Neural progenitor cell (in vitro differentiated cells): ENCODE data around the gene CIDEA.

Experiments
- EZH2phosphoT487 ChIP-seq: fragments of 200-600 bp; sonication (generic); IDR thresholded peaks from 2 replicates; pipeline ENCODE4 v1.6.1; 2017; ENCODE audit warnings: antibody characterized with exemption
- TF ChIP-seq, protein P1 (sequence below): fragments of 200-600 bp; sonication (generic); IDR thresholded peaks from 2 replicates; pipeline ENCODE4 v1.5.1; 2017; ENCODE audit warnings: antibody characterized with exemption, mild to moderate bottlenecking

DNA sequence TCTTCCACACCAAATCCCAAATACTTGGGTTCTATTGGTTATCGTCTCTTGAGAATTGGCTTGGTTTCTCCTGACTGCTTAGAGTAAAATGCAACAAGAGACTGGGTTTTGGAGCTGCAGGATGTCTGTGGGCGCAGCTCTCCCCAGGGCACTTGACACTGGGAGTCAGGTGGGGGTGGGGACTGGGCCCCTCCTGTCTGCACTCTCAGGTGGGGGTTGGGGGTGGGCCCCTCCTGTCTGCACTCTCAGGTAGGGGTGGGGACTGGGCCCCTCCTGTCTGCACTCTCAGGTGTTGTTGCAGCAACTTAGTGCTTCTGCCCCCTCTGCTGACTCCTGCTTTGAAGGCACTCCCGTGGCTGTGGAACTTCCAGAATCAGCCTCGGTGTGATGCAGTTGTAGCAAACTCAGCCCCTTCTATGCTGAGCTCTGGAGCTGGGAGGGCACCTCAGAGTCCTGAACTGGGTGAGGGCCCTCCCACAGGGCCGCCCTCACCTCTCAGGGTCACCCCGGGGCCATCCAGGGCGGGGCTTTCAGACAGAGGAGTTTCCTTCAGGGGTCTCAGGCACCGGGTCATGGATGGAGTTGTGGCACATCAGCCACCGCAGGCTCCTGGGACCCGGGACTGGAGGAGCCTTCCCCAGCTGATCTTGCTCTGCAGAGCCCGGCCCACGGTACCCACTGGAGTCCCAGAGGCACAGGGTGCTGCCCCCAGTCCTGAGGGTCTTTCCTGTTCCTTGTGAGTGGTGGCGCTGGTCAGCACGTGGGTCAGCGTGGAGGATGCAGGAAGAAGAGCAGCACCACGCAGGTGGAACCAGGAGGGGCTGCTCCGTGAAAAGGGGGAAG lies 22.9 kb upstream of the CIDEA start:
- TF ChIP-seq, protein P1, sequence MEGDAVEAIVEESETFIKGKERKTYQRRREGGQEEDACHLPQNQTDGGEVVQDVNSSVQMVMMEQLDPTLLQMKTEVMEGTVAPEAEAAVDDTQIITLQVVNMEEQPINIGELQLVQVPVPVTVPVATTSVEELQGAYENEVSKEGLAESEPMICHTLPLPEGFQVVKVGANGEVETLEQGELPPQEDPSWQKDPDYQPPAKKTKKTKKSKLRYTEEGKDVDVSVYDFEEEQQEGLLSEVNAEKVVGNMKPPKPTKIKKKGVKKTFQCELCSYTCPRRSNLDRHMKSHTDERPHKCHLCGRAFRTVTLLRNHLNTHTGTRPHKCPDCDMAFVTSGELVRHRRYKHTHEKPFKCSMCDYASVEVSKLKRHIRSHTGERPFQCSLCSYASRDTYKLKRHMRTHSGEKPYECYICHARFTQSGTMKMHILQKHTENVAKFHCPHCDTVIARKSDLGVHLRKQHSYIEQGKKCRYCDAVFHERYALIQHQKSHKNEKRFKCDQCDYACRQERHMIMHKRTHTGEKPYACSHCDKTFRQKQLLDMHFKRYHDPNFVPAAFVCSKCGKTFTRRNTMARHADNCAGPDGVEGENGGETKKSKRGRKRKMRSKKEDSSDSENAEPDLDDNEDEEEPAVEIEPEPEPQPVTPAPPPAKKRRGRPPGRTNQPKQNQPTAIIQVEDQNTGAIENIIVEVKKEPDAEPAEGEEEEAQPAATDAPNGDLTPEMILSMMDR, result no peak
- no peak for TF ChIP-seq EZH2phosphoT487
